Hematopoietic multipotent progenitor cell treated with erythropoietin and hydrocortisone succinate and interleukin-3 and kit ligand, for 4 days (in vitro differentiated cells): ENCODE measurements around the gene CHST13.

ENCODE experiments used
- DNase-seq: peaks from one replicate; pipeline ENCODE4 v3.0.0-alpha.2; 2015

Gene CHST13

GRCh38 chr3:126511291-126511690 is 12.7 kb upstream of the CHST13 start:
- DNase-seq, result no peak

- no peak for DNase-seq
Measured at GRCh38 chr3:126512026-126512425, 11.9 kb upstream of the CHST13 start.

DNA sequence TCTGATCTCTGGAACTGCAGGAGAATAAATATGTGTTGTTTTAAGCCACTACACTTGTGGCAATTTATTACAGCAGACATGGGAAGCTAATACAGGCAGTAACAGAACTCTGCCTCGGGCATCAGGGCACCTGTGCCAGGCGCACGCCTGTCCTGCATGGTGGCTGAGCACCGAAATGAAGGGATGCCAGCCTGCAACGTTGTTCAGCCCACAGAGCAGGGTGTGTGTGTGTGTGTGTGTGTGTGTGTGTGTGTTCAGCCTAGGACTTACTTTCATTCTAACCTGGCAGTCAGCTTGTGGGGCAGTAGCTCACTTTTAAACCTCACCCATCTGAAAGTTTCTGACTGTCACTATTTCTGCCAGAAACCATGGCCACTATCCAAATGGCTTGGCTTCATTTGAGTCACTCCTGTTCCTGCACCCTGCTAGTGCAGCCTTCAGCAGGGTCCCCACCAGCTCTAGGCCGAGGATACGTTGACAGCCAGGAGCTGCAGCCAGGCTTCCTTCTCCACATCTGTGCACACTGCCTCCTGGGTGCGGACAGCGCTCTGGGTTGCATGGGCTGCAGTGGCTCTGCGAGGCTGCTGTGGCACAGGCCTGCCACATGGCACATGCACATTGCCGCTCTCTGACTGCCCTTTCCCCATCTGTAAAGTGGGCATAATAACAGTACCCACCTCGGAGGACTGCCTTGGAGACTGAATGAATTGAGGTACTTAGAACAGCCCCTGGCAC is 10.9 kb upstream of the CHST13 start:
- DNase-seq, result no peak

- no peak for DNase-seq
Measured at GRCh38 chr3:126514161-126514560, 9.8 kb upstream of the CHST13 start.

GRCh38 chr3:126515066-126515706 is 8.8 kb upstream of the CHST13 start:
- no peak for DNase-seq

- no peak for DNase-seq
Measured at GRCh38 chr3:126516152-126516935, 7.6 kb upstream of the CHST13 start.

DNA sequence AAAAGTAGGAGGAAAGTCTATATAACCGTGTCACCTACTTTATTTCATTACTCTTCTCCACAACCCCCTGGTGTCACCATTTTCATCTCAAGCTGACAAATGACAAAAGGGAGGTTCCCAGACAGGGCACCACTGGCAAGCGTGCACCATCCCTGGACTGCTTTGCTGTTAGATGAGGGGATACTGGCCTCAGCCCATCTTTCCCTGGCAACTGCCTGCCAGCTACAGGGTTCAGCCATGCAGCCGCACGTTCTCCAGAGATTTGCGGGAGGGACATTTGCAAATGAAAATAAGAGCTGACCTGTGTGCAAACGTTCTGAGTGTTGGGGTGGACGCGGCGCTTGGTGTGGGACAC is 7.0 kb upstream of the CHST13 start:
- no peak for DNase-seq

- DNase-seq, result no peak
Measured at GRCh38 chr3:126517291-126517951, 6.5 kb upstream of the CHST13 start, which contains the start of gene UROC1. Gene UROC1, minus strand, starts transcription at chr3:126517773. Its CDS starts 54 bp downstream, at chr3:126517719.

DNA sequence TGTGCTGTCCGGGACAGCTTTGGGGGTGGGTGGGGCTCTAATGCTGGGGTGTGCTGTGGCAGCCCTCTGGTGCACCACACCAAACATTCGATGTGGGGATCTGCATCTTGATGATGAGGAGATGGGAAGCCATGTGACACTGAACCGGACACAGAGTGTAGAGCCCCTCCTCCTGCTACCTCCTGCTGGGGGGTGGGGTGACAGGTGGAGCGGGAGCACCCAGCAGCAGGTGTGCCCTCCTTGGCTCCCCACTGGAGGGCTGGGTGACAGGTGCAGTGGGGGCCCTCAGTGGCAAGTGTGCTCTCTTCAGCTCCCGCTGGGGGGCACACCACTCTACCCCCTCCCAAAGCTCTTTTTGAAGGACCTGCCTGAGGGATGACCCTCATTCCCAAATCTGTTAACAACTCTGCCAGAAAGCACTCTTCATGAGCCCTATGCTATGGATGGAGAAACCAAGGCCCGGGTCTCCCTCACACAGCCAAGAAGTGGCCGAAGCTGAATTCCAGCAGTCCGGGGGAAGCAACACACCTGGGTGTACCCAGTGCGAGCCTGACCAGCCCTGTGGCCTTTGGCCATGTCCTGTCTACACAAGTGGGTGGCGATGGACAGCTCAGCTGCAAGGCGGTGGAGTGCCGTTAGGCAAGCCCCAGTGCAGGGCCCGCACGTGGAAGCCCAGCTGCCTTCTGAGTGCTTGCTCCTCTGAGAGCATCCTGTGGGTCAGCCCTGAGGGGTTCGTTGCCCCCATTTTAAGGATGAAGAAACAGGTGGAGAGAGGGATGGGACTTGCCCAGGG is 5.8 kb upstream of the CHST13 start:
- no peak for DNase-seq

GRCh38 chr3:126518779-126519177 is 5.2 kb upstream of the CHST13 start:
- DNase-seq, result no peak

GRCh38 chr3:126519506-126520455 is 4.2 kb upstream of the CHST13 start:
- DNase-seq, result no peak

DNA sequence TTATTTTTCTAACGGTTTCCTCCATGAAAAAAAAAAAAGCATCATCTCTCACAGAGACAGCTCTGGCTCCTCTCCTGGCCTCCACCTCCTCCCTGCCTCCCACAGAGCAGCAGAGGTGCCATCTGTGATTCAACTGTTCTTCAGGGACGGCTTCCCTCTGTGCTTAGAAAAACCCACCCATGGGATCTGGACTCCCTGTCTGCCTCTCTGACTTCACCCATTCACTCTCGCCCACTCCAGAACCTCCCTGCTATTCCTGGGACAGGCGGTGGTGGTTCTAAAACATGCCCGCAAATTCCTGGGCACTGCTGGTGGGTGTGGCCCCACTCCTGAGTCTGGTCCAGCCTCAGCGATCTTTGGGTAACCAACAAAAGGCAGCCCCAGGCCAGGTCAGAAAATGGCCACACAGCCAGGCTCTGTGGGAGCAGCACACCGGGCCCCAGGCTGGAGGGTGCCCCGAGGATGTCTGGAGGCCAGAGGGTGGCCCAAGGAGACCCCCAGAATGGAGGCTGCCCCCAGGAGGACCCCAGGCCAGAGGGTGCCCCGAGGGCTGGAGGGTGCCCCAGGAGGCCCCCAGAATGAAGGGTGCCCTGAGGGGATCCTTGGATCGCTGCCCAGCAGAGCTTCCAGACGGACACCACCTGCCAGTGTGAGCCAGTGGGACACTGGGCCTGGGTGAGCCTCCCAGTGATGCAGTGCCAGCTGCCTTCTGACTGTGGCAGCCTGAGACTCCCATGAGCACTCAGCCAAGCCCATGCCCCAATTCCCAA is 2.6 kb upstream of the CHST13 start:
- no peak for DNase-seq

DNA sequence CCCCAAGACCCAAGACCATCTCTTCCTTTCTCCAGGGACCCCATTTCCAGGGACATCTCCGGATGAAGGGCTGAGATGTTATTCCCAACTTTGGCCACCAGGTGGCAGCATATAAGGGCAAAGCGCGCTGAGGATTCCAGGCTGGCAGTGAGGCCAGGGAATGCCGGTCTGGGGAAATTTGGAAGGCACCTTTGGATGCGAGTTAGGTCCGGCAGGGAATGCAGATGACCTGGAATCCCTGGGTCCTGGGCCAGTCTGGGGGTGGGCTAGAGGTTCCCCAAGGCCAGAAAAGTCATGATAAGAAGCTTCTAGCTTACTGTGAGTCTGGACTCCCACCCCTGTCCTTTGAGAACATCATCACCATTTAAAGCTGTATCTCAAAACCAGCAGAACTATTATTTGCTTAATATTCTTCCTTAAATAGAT is 1.6 kb upstream of the CHST13 start:
- peak; percentile 67 for DNase-seq

DNA sequence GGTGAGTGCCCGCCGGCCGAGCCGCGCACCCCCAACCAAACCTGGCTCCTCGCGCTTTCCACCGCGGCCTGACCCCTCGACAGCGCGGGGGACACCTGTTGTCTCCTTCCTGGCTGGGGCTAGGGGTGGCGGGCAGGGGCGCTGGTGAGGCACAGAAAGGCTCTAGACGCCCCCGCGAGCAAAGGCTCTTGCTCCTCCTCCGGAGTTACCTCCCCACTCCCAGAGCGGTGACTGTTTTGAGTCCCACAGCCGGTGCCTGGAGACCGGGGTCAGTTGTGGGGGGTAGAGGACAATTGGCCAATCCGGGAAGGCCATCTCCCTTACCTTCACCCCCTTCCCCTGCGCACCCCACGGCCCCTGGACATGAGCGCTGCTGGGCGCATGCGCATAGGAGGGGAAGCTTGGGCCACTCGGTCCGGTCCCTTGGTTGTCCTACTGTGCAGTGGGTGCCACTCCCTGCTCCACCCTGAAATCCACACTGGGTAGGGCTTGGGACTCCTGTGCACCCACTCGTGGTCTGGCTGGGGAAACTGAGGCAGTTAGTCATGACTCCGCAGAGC is 554 bp downstream of the CHST13 start:
- DNase-seq, result peak; percentile 72

- no peak for DNase-seq
Measured at GRCh38 chr3:126525091-126525852, 1.3 kb downstream of the CHST13 start.

DNA sequence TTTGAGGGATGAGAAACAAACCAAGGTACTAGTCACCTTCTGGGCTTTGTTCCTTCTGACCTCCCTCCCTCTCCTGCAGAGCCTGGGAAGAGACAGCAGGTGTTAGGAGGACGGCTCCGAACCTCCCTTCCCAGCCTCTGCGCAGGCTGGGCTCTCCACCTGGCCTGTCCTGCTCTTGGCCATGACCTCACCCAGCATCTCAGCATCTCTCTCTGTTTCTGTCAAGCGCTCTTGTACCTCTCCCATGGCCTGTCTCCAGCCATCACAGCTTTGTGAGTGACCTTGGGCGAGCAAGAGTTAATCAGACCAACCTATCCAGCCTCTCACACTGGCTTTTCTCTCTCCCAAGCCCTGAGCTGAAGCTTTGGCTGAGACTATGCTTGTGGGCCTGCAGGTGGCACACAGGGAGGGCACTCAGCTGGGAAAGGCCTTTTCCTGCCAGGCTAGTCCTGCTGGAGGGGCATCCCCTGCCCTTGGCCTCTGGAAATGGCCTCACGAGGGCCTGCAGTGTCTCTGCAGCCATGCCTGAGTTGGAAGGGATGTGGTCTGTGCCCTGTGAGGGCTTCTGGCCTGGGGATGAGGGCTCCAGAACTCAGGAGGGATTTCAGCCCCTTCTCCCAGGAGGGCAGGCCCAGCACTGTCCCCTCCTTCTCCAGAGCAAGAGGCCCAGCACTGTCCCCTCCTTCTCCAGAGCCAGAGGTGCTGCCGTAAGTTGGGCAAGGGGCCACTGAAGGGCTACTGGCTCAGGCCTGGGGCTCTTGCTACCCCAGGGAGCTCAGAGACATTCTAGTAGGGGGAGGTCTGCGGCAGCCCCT is 2.1 kb downstream of the CHST13 start:
- no peak for DNase-seq

DNA sequence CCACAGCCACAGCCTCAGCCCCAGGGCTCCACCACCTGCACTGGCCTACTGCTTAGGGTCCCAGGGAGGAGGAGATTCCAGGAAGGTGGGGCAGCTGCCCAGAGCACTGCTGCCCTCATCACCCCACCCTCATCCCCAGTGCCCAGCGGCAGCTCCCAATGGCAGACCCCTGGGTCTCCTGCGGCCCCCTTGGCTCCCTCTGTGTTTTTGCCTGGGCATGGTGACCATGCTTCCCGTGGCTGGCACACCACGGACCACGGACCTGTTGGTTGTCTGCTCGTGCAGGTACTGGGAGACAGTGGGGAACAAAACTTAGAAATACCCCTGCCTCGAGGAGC is 2.7 kb downstream of the CHST13 start:
- no peak for DNase-seq

DNA sequence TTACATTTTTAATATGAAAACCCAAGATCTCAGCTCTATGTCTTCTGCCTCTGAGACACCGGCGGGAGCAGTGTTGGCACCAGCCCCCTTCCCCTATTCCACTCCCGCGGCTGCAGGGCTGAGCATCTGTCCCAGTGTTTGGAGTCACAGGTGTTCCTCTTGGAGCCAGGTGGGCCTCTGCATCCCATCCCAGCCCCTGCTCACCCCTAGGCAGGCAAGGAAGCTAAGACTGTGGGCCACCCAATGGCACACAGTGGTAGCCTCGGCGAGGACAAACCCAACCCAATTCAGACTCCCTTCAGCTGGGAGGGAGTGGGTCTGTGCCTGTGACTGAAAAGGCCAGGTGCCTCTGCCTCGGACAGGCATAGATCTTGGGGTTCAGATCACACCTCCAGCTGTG is 3.1 kb downstream of the CHST13 start:
- no peak for DNase-seq
